GM21529 (cell line): Measurements from ENCODE around the gene FRMD3.

ENCODE experiments used
- ATAC-seq: cut with Tn5 transposase; IDR thresholded peaks from one replicate; pipeline ENCODE4 v1.9.1; 2021; ENCODE audit not compliant: unreplicated experiment

Gene FRMD3

GRCh38 chr9:83342006-83342405 is 196.2 kb downstream of the FRMD3 start:
- ATAC-seq = no peak

- ATAC-seq = no peak
Observed at GRCh38 chr9:83340451-83340850, 197.8 kb downstream of the FRMD3 start.

GRCh38 chr9:83339435-83339834 is 198.8 kb downstream of the FRMD3 start:
- no peak for ATAC-seq

GRCh38 chr9:83336706-83337105 is 201.5 kb downstream of the FRMD3 start:
- no peak for ATAC-seq

- peak; percentile 84 for ATAC-seq
Observed at GRCh38 chr9:83334320-83334719, 203.9 kb downstream of the FRMD3 start.

- no peak for ATAC-seq
Observed at GRCh38 chr9:83330207-83331196, 207.7 kb downstream of the FRMD3 start.

GRCh38 chr9:83327750-83328622 is 210.2 kb downstream of the FRMD3 start:
- ATAC-seq = no peak

GRCh38 chr9:83327323-83327722 is 210.9 kb downstream of the FRMD3 start:
- ATAC-seq = no peak

GRCh38 chr9:83323148-83323547 is 215.1 kb downstream of the FRMD3 start:
- no peak for ATAC-seq

- no peak for ATAC-seq
Observed at GRCh38 chr9:83322438-83322837, 215.8 kb downstream of the FRMD3 start.

GRCh38 chr9:83317244-83317643 is 221.0 kb downstream of the FRMD3 start:
- no peak for ATAC-seq

- no peak for ATAC-seq
Observed at GRCh38 chr9:83315649-83316048, 222.6 kb downstream of the FRMD3 start.

GRCh38 chr9:83313781-83314180 is 224.4 kb downstream of the FRMD3 start:
- no peak for ATAC-seq

GRCh38 chr9:83312537-83312936 is 225.7 kb downstream of the FRMD3 start:
- no peak for ATAC-seq

GRCh38 chr9:83307066-83307724 is 231.0 kb downstream of the FRMD3 start:
- no peak for ATAC-seq

- ATAC-seq = no peak
Observed at GRCh38 chr9:83304686-83305085, 233.5 kb downstream of the FRMD3 start.

- ATAC-seq = no peak
Observed at GRCh38 chr9:83299571-83299970, 238.6 kb downstream of the FRMD3 start.

- no peak for ATAC-seq
Observed at GRCh38 chr9:83299094-83299493, 239.1 kb downstream of the FRMD3 start.

GRCh38 chr9:83296123-83296522 is 242.1 kb downstream of the FRMD3 start:
- peak; percentile 72 for ATAC-seq

- no peak for ATAC-seq
Observed at GRCh38 chr9:83294816-83295215, 243.4 kb downstream of the FRMD3 start.

GRCh38 chr9:83291196-83291595 is 247.0 kb downstream of the FRMD3 start:
- no peak for ATAC-seq
